GM12892 (cell line): ENCODE results near the gene NRP1.

Source experiments
- DNase-seq: peaks from one replicate; pipeline ENCODE4 v3.0.0; 2011; ENCODE audit not compliant: insufficient read length
- FAIRE-seq: peaks from 2 replicates; lab custom pipeline; 2011; peaks lifted over from hg19 to GRCh38; lab: Jason Lieb, UNC
- POLR2A ChIP-seq: IDR thresholded peaks from 2 replicates; pipeline ENCODE4 v1.6.1; 2011; ENCODE audit warnings: low read depth, low read length, control low read depth
- POLR2AphosphoS5 ChIP-seq: IDR thresholded peaks from 2 replicates; pipeline ENCODE4 v1.6.1; 2011; ENCODE audit warnings: low read depth, low read length, control low read depth
- TAF1 ChIP-seq: IDR thresholded peaks from 2 replicates; pipeline ENCODE4 v1.6.1; 2011; ENCODE audit warnings: low read depth, mild to moderate bottlenecking, control low read depth, low read length, borderline replicate concordance

NRP1 gene

DNA sequence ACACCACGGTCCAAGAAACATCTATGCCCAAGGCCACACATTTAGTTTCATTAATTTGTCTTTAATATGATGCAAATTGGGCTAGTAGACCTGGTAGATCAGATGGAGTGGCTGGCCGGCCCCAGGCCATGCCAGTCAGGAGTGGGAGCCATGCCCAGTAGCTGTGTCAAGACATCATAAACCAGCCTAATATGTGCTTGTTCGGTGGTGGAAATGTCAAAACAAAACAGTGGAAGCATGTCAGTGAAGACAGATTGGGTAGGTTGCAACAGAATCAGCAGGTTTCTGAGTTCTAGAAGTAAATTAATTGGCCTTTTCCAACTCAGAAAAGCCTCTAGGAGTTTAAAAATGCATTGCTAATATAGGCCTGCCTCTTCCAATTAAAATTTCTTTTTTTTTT, 124.7 kb downstream of the NRP1 start:
- FAIRE-seq = no peak
- TF ChIP-seq POLR2AphosphoS5 (no peak), POLR2A (no peak), TAF1 (no peak)

GRCh38 chr10:33208166-33208565, 126.3 kb downstream of the NRP1 start:
- TF ChIP-seq POLR2AphosphoS5 (no peak), POLR2A (no peak)
- FAIRE-seq (no peak), DNase-seq (no peak)

More for the DNA sequence above, 124.7 kb downstream of the NRP1 start:
- DNase-seq = no peak

DNA sequence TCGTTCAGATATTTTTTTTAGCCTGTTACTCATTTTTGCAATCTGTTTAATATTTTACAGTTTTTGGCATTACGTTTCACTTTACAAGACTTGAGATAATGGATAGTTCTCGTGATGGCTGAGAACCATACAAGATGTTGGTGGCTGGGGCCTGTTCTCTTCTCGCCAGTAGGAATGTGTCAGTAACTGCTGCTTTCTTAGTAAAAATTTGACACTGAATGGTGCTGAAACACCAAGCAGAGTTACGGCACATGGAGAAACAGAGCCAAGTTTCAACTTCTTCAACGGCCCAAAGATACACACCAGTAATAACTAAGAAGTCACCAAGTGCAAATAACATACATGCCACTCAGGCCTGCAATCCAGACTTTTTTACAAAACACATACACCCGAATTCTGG, 130.4 kb downstream of the NRP1 start:
- FAIRE-seq = no peak
- no peak for DNase-seq
- no peak for TF ChIP-seq TAF1
- TF ChIP-seq POLR2A = no peak
- TF ChIP-seq POLR2AphosphoS5 = no peak

- DNase-seq (no peak), FAIRE-seq (no peak)
- TF ChIP-seq POLR2AphosphoS5 (no peak), TAF1 (no peak), POLR2A (no peak)
Measured at GRCh38 chr10:33201971-33202370, 132.5 kb downstream of the NRP1 start.

- DNase-seq (no peak), FAIRE-seq (no peak)
- TF ChIP-seq POLR2AphosphoS5 (no peak), POLR2A (no peak), TAF1 (no peak)
Measured at GRCh38 chr10:33201056-33201780, 133.2 kb downstream of the NRP1 start.

- no peak for TF ChIP-seq POLR2AphosphoS5
- no peak for TF ChIP-seq TAF1
- TF ChIP-seq POLR2A = no peak
- DNase-seq (no peak), FAIRE-seq (no peak)
Measured at GRCh38 chr10:33199731-33200232, 134.7 kb downstream of the NRP1 start.

- TF ChIP-seq POLR2A (no peak), TAF1 (no peak), POLR2AphosphoS5 (no peak)
- FAIRE-seq (no peak), DNase-seq (no peak)
Measured at GRCh38 chr10:33198610-33199009, 135.9 kb downstream of the NRP1 start.

DNA sequence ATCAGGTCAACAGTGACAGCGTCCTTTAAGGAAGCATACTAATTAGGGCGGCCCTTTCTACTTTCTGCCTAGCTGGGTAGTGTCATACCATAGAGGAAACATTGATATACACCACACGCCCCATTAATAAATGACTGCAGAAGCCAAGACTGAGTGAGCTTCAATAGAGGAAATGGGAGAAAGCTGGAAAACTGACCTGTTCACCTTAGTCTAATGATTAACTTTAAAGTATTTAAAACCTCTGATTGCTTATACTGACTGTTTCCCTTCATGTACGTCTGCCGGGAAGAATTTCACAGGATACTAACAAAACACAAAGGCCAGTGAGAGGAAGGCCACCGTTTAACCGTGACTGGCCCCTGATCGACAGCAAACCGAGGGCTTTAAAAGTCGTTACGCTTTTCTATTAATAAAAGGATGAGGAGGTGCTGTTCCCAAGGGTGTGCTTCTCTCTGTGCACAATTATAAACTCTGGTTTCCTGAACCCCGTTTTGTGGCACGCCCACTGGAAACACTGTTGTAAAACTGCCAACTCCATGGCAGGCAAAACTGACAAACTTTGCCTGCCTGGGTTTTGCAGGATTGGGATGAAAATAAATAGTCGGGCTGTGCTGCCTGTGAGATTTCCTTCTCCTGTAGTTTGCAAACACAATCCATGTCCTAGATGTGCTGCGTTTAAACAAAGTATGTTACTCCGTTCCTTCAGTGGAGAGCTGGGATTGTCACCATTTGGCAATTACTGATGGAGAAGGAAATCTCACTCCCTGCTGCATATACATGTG, 137.6 kb downstream of the NRP1 start:
- DNase-seq (no peak), FAIRE-seq (no peak)
- no peak for TF ChIP-seq POLR2AphosphoS5
- no peak for TF ChIP-seq TAF1
- TF ChIP-seq POLR2A = no peak

DNA sequence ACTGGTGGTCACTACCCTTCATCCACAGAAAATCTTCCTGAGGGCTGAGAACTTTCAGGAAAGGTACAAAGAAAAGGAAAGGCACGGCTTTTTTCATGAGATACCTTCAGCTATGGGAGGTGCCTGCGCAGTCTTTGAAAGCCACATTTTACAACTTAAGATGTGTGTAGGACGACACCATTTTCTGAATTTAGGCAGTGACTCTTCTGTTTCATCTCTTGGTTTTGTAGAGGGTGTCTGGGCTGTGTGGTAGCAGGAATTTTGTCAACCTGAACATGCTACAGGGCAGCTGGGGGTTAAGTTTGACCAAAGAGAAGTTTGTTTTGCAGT, 138.1 kb downstream of the NRP1 start:
- FAIRE-seq (no peak), DNase-seq (no peak)
- TF ChIP-seq POLR2A = no peak
- no peak for TF ChIP-seq POLR2AphosphoS5
- no peak for TF ChIP-seq TAF1

GRCh38 chr10:33195608-33196376, 138.7 kb downstream of the NRP1 start:
- FAIRE-seq (no peak), DNase-seq (no peak)
- no peak for TF ChIP-seq POLR2A
